Measurements from ENCODE around the gene TRNAU1AP. TPM values are rescaled to one million over a fixed set of nuclear protein-coding genes. Genes with fewer than 3 reads are reported as not detected.
"Not testable (repeated sequence)": the region's sequence is repeated elsewhere in the genome, so short reads cannot be mapped to it uniquely, and the experiment has no call there.

Gene TRNAU1AP
- polyA plus RNA-seq, 5 donors, result 28.0 to 36.8 (median 29.0) TPM

DNA sequence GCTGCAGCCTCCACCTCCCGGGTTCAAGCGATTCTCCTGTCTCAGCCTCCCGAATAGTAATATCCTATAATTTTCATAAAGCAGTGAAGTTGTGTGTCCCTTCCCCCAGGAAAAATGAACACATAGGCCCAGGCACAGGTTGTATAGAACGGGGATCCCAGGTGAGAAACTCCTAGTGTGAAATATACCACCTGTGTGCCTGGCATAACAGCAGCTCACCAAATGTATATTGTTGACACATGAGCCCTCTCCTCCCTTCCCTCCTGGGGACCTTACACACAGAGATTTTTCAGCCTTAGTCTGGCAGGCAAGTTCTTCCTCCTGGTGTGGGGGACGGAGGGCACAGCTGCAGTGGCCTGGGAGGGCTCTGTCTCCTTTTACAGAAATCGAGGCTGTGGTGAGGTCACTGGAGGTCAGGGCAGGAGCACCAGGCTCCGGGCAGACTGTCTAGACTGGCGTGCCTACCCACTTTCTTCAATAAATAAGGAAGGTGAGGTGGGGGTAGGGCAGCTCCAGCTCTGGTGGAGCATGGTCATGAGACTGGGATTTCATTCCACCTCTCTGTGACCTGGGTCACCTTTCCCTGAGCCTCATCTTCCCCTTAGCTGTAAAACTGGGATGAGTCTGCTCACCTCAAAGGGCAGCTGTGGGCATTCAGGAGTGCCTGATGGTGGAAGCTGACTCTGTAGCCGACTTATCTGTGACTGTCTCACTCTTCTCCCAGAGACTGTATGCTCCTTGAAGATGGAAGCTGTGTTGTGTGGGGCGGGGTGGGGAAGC is 32.7 kb upstream of the TRNAU1AP start:
- no peak for DNase-seq

DNA sequence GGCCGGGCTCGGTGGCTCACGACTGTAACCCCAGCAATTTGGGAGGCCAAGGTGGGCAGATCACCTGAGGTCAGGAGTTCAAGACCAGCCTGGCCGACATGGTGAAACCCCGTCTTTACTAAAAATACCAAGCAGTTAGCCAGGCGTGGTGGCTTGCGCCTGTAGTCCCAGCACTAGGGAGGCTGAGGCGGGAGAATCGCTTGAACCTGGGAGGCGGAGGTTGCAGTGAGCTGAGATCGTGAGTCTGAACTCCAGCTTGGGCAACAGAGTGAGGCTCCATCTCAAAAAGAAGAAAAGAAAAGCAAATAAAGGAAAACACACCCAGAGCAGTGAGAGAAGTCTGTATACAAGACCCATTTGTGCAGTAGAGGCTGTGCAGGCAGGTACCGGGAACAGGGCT is 32.1 kb upstream of the TRNAU1AP start:
- not testable (repeated sequence) for DNase-seq

DNA sequence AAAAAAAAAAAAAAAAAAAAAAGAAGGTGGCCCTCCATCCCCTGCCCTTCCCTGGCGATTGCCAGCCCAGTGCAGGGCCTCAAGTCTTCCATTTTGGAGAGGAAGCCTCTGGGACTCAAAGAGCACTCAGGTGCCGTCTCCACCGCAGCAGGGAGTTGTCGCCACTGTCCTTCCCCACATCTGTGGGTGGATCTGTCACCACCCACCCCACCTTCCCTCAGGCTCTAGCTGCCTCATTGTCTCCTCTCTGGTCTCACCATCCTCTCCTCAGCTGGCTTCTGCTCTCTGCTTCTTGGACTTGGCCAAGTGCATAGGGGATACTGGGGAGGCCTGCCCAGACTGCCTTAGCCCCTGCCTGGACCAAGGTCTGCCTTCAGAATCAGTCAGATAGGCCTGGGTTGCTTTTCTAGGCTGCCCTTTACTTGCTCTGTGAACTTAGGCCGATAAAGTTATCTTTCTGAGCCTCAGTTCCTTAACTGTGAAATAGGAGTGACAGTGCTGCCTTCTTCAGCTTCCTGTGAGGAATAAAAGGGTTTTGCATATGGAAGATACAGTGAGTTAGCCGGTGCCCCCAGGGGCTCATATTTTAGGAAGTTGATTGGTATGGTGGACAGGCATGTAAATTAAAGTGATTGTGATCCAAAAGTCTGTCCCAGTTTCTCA is 31.3 kb upstream of the TRNAU1AP start:
- no peak for DNase-seq

DNA sequence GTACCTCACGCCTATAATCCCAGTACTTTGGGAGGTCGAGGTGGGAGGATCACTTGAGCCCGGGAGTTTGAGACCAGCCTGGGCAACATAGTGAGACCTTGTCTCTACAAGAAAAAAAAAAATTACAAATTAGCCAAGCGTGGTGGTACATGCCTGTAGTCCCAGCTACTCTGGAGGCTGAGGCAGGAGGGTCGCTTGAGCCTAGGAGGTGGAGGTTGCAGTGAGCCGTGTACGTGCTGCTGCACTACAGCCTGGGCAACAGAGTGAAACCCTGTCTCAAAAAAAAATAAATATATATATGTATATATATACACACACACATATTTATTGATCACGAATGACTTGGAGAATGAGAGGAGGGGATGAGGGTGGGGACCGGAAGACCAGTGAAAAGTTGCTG is 30.3 kb upstream of the TRNAU1AP start:
- not testable (repeated sequence) for DNase-seq

DNA sequence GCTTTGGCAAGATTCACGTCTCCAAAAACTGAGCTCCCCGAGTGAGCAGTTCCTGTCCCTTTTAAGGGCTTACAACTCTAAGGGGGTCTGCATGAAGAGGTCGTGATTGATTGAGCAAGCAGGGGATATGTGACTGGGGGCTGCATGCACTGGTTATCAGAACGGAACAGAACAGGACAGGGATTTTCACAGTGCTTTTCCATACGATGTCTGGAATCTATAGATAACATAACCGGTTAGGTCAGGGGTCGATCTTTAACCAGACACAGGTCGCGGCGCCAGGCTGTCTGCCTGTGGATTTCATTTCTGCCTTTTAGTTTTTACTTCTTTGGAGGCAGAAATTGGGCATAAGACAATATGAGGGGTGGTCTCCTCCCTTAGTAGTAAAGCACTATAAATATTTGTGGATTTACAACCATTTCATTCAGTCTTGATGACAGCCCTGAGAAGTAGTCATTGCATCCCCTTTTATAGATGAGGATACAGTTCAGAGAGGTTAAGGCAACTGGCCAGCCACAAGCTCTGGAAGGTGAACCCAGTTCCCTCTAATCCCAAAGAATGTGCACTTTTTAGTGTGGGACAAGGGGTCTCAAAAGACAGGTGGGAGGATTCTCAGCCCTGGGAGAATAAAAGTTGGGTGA is 27.8 kb upstream of the TRNAU1AP start:
- DNase-seq, result not testable (repeated sequence)

DNA sequence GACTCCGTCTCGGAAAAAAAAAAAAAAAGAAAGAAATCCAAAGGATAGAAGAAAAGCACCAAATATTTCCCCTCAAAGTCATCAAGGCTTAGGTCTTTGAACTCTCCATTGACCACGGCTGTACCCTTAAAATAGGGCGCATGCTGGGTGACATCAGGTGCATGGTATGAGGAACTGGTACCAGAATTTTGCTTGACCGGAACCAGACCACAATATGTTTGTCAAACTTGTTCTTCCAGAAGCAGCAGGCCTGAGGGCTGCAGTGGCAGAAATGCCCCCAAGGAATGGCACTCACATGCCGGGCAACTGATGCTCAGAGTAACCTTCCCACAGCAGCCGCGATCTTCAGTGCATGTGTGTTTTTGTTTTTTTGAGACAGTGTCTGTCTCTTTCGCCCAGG is 26.0 kb upstream of the TRNAU1AP start:
- no peak for DNase-seq

DNA sequence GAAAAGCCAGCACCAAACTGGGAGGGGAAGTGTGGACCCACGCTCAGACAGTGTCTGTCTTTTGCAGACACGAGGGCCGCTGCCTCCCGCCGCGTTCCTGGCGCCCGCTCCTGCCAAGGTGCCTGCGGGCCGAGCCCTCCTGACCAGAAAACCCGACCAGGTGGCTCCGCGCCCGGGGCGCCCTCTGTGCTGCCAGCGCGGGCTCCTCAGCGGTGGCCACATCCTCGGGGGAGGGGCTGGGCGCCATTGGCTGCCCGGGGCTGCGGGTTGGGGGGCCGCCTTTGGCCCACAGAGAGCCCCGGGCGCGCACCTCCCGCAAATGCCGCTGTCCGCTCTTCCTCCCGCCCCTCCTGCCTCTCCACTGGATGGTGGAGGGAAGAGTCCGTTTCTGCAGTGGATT is 22.4 kb upstream of the TRNAU1AP start:
- DNase-seq, result no peak

DNA sequence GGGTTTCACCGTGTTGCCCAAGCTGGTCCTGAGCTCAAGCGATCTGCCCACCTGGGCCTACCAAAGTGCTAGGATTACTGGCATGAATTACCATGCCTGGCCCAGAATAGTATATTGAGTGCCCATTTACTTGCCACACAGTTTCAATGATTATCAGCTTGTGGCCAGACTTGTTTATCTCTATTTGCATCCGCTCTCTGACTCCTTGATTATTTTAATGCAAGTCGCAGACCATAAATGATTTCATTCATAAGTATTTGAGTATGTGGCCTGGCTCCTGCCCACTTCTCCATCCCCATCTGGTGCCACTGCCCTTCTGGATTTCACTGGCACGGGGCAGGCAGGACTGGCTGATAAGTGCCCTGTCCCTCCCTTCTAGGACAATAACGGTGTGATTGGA is 18.2 kb upstream of the TRNAU1AP start:
- no peak for DNase-seq

DNA sequence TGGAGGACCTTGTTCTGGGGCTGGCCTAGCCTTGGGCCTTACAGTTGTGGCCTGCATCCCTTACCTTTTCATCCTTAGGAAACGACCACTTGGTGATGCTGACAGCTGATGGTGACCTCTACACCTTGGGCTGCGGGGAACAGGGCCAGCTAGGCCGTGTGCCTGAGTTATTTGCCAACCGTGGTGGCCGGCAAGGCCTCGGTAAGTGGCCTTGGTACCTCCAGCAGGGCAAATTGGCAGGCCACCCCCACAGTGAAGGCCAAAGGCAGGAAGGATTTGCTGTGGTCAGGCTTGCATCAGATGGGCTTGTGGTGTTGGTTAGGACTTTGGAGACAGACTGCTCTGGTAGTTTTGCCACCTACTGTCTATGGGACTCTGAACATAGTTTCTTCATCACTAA is 17.7 kb upstream of the TRNAU1AP start:
- DNase-seq, result no peak

DNA sequence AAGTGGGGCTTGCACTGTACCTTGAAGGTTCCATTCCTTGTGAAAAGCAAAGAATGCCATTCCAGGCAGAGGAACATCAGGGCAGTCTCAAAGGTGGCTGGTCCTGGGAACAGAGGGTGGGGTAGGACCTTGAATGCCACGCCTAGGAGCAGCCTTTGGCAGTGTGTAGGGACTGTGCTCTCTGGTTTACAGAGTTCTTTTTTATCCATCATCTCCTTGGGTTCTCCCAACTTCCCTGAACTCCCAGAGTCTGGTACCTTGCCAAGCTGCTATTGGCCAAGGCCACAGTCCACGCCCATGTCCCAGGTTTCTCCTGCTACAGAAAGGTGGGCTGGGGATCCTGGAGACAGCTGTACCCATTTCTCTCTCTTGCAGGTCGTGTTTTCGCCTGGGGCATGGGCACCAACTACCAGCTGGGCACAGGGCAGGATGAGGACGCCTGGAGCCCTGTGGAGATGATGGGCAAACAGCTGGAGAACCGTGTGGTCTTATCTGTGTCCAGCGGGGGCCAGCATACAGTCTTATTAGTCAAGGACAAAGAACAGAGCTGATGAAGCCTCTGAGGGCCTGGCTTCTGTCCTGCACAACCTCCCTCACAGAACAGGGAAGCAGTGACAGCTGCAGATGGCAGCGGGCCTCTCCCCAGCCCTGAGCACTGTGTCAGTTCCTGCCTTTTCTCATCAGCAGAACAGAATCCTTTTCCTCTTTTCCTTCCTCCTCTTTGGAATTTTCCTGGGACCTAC is 15.3 kb upstream of the TRNAU1AP start:
- DNase-seq, result no peak

DNA sequence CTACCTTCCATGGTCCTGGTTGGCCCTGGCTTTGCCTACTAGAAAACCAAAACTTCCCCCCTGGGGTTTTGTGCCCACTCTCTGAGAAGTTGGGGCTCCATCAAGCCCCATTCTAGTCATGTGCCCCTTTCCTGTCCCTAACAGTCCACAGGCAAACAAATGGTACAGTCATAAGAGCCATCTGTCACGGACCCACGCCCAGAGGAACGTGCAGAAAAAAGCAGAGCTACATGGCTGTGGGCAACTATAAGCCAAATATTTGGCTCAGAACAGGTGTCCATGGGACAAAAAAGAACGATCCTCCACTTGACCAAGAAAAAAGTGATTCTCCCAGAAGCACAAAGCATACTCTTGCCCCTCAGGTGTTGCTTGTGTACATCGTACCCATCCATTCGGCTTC is 14.6 kb upstream of the TRNAU1AP start:
- DNase-seq, result no peak

DNA sequence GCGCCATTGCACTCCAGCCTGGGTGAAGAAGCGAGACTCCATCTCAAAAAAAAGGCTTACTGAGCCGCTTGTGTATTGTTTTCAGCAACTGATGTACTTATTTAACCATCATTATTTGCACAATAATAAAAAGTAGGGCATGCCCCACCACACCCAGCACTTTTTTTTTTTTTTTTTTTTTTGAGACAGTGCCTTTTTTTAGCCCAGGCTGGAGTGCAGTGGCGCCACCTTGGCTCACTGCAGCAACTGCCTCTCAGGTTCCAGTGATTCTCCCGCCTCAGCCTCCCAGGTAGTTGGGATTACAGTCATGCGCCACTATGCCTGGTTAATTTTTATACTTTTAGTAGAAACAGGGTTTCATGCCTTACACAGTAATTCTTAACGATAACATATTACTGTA is 12.2 kb upstream of the TRNAU1AP start:
- no peak for DNase-seq

DNA sequence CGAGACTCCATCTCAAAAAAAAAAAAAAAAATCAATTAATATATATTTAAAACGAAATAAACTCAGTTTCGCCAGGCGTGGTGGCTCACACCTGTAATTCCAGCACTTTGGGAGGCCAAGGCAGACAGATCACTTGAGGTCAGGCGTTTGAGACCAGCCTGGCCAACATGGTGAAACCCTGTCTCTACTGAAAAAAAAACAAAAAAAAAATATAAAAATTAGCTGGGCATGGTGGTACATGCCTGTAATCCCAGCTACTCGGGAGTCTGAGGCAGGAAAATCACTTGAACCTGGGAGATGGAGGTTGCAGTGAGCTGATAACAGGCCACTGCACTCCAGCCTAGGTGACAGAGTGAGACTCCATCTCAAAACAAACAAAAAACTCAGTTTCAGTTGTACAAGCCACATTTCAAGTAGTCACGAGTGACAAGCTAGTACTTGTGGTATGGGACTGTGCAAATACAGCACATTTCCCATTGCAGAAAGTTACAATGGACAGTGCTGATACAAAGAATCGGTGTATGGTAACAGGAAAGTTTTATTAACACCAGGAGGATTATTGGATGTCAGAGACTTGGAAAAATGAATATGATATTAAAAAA is 11.4 kb upstream of the TRNAU1AP start:
- not testable (repeated sequence) for DNase-seq

DNA sequence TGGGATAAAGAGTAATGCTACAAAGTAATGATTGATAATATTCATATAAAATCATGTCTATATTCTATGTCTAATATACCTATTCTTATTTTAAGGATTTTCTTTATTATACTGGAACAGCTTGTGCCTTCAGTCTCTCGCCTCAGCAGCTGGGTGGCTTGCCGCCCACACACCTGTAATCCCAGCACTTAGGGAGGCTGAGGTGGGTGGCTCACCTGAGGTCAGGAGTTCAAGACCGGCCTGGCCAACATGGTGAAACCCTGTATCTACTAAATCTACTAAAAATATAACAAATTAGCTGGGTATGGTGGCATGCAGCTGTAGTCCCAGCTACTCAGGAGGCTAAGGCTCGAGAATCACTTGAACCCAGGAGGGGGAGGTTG is 7.6 kb upstream of the TRNAU1AP start:
- DNase-seq, result no peak

DNA sequence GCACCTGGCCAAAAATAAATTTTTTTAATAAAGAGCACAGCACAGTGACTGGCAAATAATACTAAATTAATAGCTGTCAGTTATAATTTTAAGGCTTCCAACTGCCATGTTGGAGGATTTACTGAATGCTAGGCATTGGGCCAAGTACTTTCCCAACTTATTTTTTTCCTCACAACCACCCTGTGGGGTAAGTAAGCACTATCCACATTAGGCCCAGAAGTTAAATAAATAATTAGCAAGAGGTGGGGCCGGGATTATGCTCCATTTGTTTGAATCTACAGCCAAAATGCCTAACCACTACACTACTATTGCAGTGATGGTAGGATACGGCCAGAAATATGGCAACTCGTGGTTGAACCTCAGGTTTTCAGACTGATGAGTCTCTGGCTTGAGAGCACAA is 4.6 kb upstream of the TRNAU1AP start:
- no peak for DNase-seq

DNA sequence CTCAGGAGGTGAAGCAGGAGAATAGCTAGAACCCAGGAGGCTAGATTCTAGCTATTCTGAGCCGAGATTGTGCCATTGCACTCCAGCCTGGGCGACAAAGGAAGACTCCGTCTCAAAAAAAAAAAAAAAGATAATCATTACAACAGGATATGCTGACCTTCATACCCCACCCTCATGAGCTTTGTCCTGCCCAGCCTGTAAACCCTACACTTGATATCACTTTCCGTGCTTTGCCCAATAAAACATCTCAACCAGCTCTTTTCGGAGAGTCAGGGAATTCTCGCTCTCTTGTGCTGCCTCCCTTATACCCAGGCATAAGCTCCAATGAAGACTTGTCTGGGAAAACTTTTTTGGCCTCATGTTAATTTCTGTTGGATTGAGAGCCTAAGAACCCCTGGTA is 1.5 kb upstream of the TRNAU1AP start:
- no peak for DNase-seq

DNA sequence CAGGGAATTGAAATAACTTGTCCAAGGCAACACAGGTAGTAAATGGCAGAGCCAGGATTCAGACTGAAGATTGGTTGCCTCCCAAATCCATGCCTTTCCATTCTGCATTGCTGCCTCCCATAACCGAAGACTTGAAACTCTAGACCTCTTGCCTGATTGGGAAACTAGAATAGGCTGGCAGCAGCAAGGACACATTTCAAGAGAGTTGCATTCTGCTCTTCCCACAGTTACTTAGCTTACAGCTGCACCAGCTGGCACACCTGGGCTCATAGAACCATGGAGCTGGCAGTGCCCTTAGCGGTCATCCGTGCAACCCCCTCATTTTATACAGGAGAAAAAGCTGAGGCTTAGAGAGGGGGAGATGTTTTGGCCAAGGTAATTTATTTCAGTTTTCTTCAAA is 8.0 kb downstream of the TRNAU1AP start:
- DNase-seq, result no peak

DNA sequence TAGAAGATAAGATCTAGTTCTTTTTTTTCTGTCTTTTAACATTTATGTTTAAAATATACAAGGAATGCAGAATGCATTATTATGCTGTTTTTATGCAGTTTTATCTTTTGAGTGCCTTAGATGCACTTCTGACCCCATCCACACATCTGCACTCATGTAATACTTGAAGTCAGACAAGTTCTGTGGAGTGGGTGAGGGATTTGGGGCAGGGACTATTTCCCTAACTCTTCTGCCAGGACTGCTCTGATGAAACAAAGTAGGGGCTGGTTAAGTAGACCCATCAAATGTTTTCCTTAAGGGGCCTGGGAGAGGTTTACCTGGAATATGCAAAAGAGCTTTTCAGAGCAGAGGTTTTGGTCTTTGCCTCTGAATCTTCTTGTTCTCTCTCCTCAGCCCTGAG is 11.4 kb downstream of the TRNAU1AP start:
- DNase-seq, result no peak

DNA sequence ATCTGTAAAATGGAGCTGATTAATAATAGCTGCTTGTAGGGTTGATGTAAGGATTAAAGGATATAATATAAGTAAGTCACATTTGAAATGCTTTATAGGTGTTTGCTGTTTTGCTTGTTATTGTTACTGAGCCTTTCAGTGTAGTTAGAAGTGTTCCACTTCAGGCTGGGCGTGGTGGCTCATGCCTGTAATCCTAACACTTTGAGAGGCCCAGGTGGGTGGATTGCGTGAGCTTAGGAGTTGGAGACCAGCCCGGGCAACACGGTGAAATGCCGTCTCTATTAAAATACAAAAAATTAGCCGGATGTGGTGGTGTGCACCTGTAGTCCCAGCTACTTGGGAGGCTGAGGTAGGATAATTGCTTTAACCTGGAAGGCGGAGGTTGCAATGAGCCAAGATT is 12.2 kb downstream of the TRNAU1AP start:
- DNase-seq, result no peak

DNA sequence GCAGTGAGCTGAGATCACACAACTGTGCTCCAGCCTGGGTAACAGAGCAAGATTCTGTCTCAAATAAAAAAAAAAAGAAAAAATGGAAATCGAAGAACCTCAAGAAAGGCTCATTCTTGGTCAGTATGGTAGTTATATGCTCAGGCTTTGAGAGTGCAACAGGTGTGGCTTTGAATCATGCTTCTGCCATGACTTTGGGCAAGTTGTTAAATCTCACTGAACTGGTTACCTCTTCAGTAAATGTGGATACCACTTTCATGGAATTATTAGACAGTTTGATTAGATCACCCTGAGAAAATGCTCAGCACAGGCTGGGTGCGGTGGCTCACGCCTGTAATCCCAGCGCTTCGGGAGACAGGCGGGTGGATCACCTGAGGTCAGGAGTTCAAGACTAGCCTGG is 12.8 kb downstream of the TRNAU1AP start:
- no peak for DNase-seq

DNA sequence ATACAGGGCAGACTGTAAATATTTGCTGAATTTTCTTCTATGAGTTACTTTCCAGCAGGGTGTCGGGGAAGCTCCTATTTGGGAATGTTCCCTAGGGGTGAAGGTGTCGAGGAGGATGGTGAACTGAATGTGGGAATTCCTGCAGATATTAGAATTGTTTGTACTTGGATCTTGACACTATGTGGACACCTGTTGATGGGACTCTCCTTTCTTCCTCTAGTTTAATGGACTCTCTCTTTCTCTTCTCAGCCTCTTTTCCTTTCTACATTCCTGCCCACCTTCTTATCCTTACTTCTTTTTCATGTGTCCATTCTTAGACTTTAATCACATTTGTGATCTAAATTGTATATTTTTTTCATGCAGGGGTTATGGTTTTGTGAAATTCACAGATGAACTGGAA is 14.0 kb downstream of the TRNAU1AP start:
- DNase-seq, result no peak

DNA sequence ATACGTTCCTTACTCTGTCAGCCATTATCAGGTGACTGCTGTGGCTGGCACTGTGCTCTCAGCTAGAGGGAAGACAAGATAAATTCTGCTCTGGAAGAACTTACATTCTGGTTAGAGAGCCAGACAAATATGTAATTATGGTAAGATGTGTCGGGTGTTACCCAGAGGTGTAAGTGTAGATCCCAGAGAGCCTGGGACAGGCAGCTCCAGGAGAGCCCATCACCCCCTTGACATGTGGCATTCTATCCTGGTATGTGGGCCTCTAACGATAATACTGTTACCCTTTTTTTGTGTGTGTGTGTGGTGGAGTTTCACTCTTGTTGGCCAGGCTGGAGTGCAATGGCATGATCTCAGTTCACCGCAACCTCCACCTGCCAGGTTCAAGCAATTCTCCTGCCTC is 19.0 kb downstream of the TRNAU1AP start:
- no peak for DNase-seq

Data from right lung (tissue), 5 donors.